ENCODE measurements around the gene TFF1.

GRCh38 chr21:42347601-42348327, 18.6 kb downstream of the TFF1 start:
- TF ChIP-seq CTCF (IDR thresholded peaks at IDR 0.05) = no peak
- no peak for TF ChIP-seq POLR2A (IDR thresholded peaks at IDR 0.05)

Measured in thyroid gland (tissue), 4 donors.